Muscle layer of colon (tissue), 2 donors: ENCODE measurements around the gene C11orf68.

ENCODE experiments used
- H3K27ac ChIP-seq: one replicate; pipeline ENCODE4 v1.7.0; 2013; ENCODE audit warnings: low read depth, mild to moderate bottlenecking, low read length, moderate library complexity
- H3K27me3 ChIP-seq, 2 donors: one replicate each; pipeline ENCODE4 v1.7.0; 2013; ENCODE audit warnings: low read length in 2 of 2, mild to moderate bottlenecking in 2 of 2; ENCODE audit not compliant: insufficient read depth in 2 of 2, control insufficient read depth in 1 of 2
- H3K36me3 ChIP-seq: one replicate; pipeline ENCODE4 v1.7.0; 2013; ENCODE audit warnings: mild to moderate bottlenecking, low read length; ENCODE audit not compliant: insufficient read depth
- H3K4me1 ChIP-seq: one replicate; pipeline ENCODE4 v1.7.0; 2013; ENCODE audit warnings: mild to moderate bottlenecking, low read length; ENCODE audit not compliant: insufficient read depth
- H3K4me3 ChIP-seq, 2 donors: one replicate each; pipeline ENCODE4 v1.7.0; 2013; ENCODE audit warnings: low read length in 2 of 2, low read depth in 1 of 2, mild to moderate bottlenecking in 1 of 2, moderate library complexity in 1 of 2
- H3K9ac ChIP-seq: one replicate; pipeline ENCODE4 v1.7.0; 2013; ENCODE audit warnings: low read length
- H3K9me3 ChIP-seq: one replicate; pipeline ENCODE4 v1.7.0; 2013; ENCODE audit warnings: mild to moderate bottlenecking, low read length
- donor health status: abdominal sarcoma.
- donor health status: Adenocarcinoma of cecum.

Gene C11orf68

GRCh38 chr11:65907878-65908277 is 11.0 kb downstream of the C11orf68 start:
- Histone ChIP-seq H3K36me3 (no peaks in the 10 kb centered on the region), H3K4me1 (peaks cover 12% of the 10 kb centered on the region), H3K9ac (no peak overlapping the region), H3K4me3 (no peak overlapping the region), H3K9me3 (no peaks in the 10 kb centered on the region), H3K27ac (no peak overlapping the region), H3K27me3 (no peaks in the 10 kb centered on the region)

- H3K27me3 ChIP-seq = no peaks in the 10 kb centered on the region
- no peaks in the 10 kb centered on the region for H3K36me3 ChIP-seq
- peaks cover 5% of the 10 kb centered on the region for H3K4me1 ChIP-seq
- no peaks in the 10 kb centered on the region for H3K9me3 ChIP-seq
- H3K4me3 ChIP-seq = no peak overlapping the region
- H3K27ac ChIP-seq = no peak overlapping the region
- no peak overlapping the region for H3K9ac ChIP-seq
These were observed 12.3 kb downstream of the C11orf68 start for GRCh38 chr11:65906602-65907001.

- Histone ChIP-seq H3K9ac (no peak overlapping the region), H3K4me1 (peaks cover 4% of the 10 kb centered on the region), H3K4me3 (no peak overlapping the region), H3K36me3 (no peaks in the 10 kb centered on the region), H3K9me3 (no peaks in the 10 kb centered on the region), H3K27ac (no peak overlapping the region), H3K27me3 (peaks cover 3 to 8% of the 10 kb centered on the region in 2 donors)
These were observed 15.1 kb downstream of the C11orf68 start for GRCh38 chr11:65903715-65904114.

- Histone ChIP-seq H3K27ac (no peak overlapping the region), H3K27me3 (peaks cover 7 to 8% of the 10 kb centered on the region in 2 donors), H3K4me3 (no peak overlapping the region), H3K4me1 (peaks cover 4% of the 10 kb centered on the region), H3K9me3 (no peaks in the 10 kb centered on the region), H3K36me3 (no peaks in the 10 kb centered on the region), H3K9ac (no peak overlapping the region)
These were observed 15.8 kb downstream of the C11orf68 start for GRCh38 chr11:65903068-65903481.

GRCh38 chr11:65900899-65901180 is 18.0 kb downstream of the C11orf68 start:
- Histone ChIP-seq H3K9ac (no peak overlapping the region), H3K27me3 (peaks cover 7 to 8% of the 10 kb centered on the region in 2 donors), H3K9me3 (no peaks in the 10 kb centered on the region), H3K4me3 (peak overlapping the region; percentile 42 to 49), H3K4me1 (peaks cover 4% of the 10 kb centered on the region), H3K27ac (no peak overlapping the region), H3K36me3 (no peaks in the 10 kb centered on the region)

- H3K4me3 ChIP-seq = peak within 1 kb of the TSS; percentile 42 to 49
- no peaks in the 10 kb centered on the region for H3K36me3 ChIP-seq
- H3K4me1 ChIP-seq = peaks cover 4% of the 10 kb centered on the region
- peak within 1 kb of the TSS; percentile 52 for H3K27ac ChIP-seq
- no peaks in the 10 kb centered on the region for H3K9me3 ChIP-seq
- H3K27me3 ChIP-seq = peaks cover 7 to 8% of the 10 kb centered on the region in 2 donors
- no peak within 1 kb of the TSS for H3K9ac ChIP-seq
These were observed 18.6 kb downstream of the C11orf68 start, which contains the start of gene FOSL1 for GRCh38 chr11:65900125-65900898. Gene FOSL1, minus strand, starts transcription at chr11:65900388. Its CDS starts 49 bp downstream, at chr11:65900339.

- no peak overlapping the region for H3K9ac ChIP-seq
- H3K36me3 ChIP-seq = no peaks in the 10 kb centered on the region
- H3K4me3 ChIP-seq = peak overlapping the region; percentile 42 to 49
- H3K27me3 ChIP-seq = peaks cover 7 to 8% of the 10 kb centered on the region in 2 donors
- no peaks in the 10 kb centered on the region for H3K9me3 ChIP-seq
- H3K27ac ChIP-seq = peak overlapping the region; percentile 52
- H3K4me1 ChIP-seq = peaks cover 4% of the 10 kb centered on the region
These were observed 19.3 kb downstream of the C11orf68 start for GRCh38 chr11:65899356-65900124.

GRCh38 chr11:65898656-65899355 is 20.1 kb downstream of the C11orf68 start:
- peaks cover 7 to 8% of the 10 kb centered on the region in 2 donors for H3K27me3 ChIP-seq
- no peak overlapping the region for H3K27ac ChIP-seq
- H3K36me3 ChIP-seq = no peaks in the 10 kb centered on the region
- H3K4me1 ChIP-seq = peaks cover 5% of the 10 kb centered on the region
- H3K9ac ChIP-seq = no peak overlapping the region
- no peaks in the 10 kb centered on the region for H3K9me3 ChIP-seq
- H3K4me3 ChIP-seq = peak overlapping the region in 1 of 2 donors; percentile 42

- H3K27me3 ChIP-seq = peaks cover 7 to 8% of the 10 kb centered on the region in 2 donors
- no peaks in the 10 kb centered on the region for H3K36me3 ChIP-seq
- H3K4me1 ChIP-seq = peaks cover 21% of the 10 kb centered on the region
- H3K27ac ChIP-seq = no peak overlapping the region
- no peak overlapping the region for H3K9ac ChIP-seq
- no peak overlapping the region for H3K4me3 ChIP-seq
- H3K9me3 ChIP-seq = no peaks in the 10 kb centered on the region
These were observed 21.8 kb downstream of the C11orf68 start for GRCh38 chr11:65897020-65897471.

GRCh38 chr11:65896034-65896999 is 22.5 kb downstream of the C11orf68 start:
- Histone ChIP-seq H3K4me1 (peaks cover 25% of the 10 kb centered on the region), H3K27me3 (peaks cover 7 to 8% of the 10 kb centered on the region in 2 donors), H3K36me3 (no peaks in the 10 kb centered on the region), H3K4me3 (no peak overlapping the region), H3K9ac (no peak overlapping the region), H3K9me3 (no peaks in the 10 kb centered on the region), H3K27ac (no peak overlapping the region)
